Ovary (tissue), 9 donors: ENCODE measurements around the gene ENOX1. TPM values are rescaled to one million over a fixed set of nuclear protein-coding genes. Genes with fewer than 3 reads are reported as not detected.

Source experiments
- DNase-seq, 5 donors: peaks; one replicate each; pipeline ENCODE4 v3.0.0-alpha.2; 2019 to 2020
- H3K27ac ChIP-seq, 2 donors: fragments of 200-600 bp; one replicate each; pipeline versions ENCODE4 v1.5.1 to v1.8.0; 2019 to 2022
- H3K27me3 ChIP-seq: fragments of 200-600 bp; one replicate; pipeline ENCODE4 v1.8.0; 2022
- H3K36me3 ChIP-seq: fragments of 200-600 bp; sonication (generic); one replicate; pipeline ENCODE4 v1.5.1; 2019
- H3K4me1 ChIP-seq: one replicate; pipeline ENCODE4 v1.8.1; 2013; ENCODE audit warnings: mild to moderate bottlenecking, moderate library complexity; ENCODE audit not compliant: insufficient read depth
- H3K4me3 ChIP-seq: fragments of 200-600 bp; sonication (generic); one replicate; pipeline ENCODE4 v1.5.1; 2017
- H3K9me3 ChIP-seq, 2 donors: fragments of 200-600 bp in 1 of 2; sonication (generic) in 1 of 2; one replicate each; pipeline versions ENCODE4 v1.5.1 to v1.8.1; 2013 to 2019; ENCODE audit warnings: mild to moderate bottlenecking in 1 of 2, moderate library complexity in 1 of 2
- CTCF ChIP-seq, 3 donors: fragments of 450-650 bp in 2 of 3; fragments of 200-600 bp in 1 of 3; IDR thresholded peaks; one replicate each; pipeline versions ENCODE4 v1.5.1 to v1.8.0; 2016 to 2022; ENCODE audit warnings: antibody characterized with exemption in 3 of 3, mild to moderate bottlenecking in 1 of 3
- EP300 ChIP-seq: sonication (generic); formaldehyde crosslinking; IDR thresholded peaks from one replicate; pipeline ENCODE4 v1.6.1; 2017; ENCODE audit warnings: antibody characterized with exemption
- POLR2A ChIP-seq: fragments of 450-650 bp; IDR thresholded peaks from one replicate; pipeline ENCODE4 v1.6.1; 2017; ENCODE audit warnings: antibody characterized with exemption, mild to moderate bottlenecking, moderate library complexity
- WGBS, 3 donors: extraction: QIAGEN DNeasy Blood & Tissue Kit in 1 of 3; methylation state at CpG; one replicate each; pipeline versions ENCODE4 v1.1.5 to v1.1.7; 2013 to 2017; 5-methylcytosine and 5-hydroxymethylcytosine counted together
- intact Hi-C, 4 donors: fragments of 100-400 bp; cut with DNase I; formaldehyde crosslinking; loops; one replicate each; pipeline versions ENCODE4 v1.11.0 to v1.15.1; 2022 to 2023
- polyA plus RNA-seq, 2 donors: library from polyadenylated mRNA; stranded (reverse); fragments of 200-250 nt in 1 of 2; fragments of 350-450 nt in 1 of 2; fragmentation: Illumina TruSeq in 1 of 2; extraction: RNeasy Lipid Tissue Mini Kit (QIAGEN cat#74804) in 1 of 2; gene quantifications; one replicate each; pipeline ENCODE4 v1.2.3, GENCODE V29; 2013 to 2014
- total RNA-seq, 7 donors: library from RNA; depleted of rRNA in 2 of 7; stranded (reverse); fragments of >200 nt in 2 of 7; fragmentation: NEBNext Ultra II Directional in 3 of 7; extraction: Animal tissue kit (Norgen Biotek cat#: 25700) in 3 of 7; gene quantifications; one replicate each; pipeline versions ENCODE4 v1.1.0 to v1.2.4, GENCODE V29; 2016 to 2023
- donor health status: DM: no; HTN: no; CAD: no; lungs with moderate emphysema.
- donor health status: DM: no; HTN: no; CAD: no.
- donor health status: Bipolar disorder and iron deficiency.
- donor health status: DM: yes; HTN: yes; CAD: no.
- donor health status: DM: no; HTN: no; CAD: no.
- donor health status: DM: yes; HTN: yes; CAD: no.

The ENOX1 gene
- total and polyA plus RNA-seq, 9 donors, result 3.6 to 17.5 (median 7.8) TPM

- TF ChIP-seq CTCF (IDR thresholded peaks at IDR 0.05) (no peak), POLR2A (no peak), EP300 (no peak)
- WGBS, 3 donors, result 73 to 95% (median 79%) methylated on average over 5 of the region's 5 CpGs
- no peaks in the 10 kb centered on the region for H3K36me3 ChIP-seq
- no peak overlapping the region for H3K27ac ChIP-seq
- H3K9me3 ChIP-seq, result no peaks in the 10 kb centered on the region
- H3K4me3 ChIP-seq, result no peak overlapping the region
- no peaks in the 10 kb centered on the region for H3K4me1 ChIP-seq
- DNase-seq, result no peak
- H3K27me3 ChIP-seq, result no peaks in the 10 kb centered on the region
- intact Hi-C loops, result no loop called here
Measured at GRCh38 chr13:43295825-43296564, 490.8 kb downstream of the ENOX1 start.

- Histone ChIP-seq H3K27me3 (no peaks in the 10 kb centered on the region), H3K36me3 (no peaks in the 10 kb centered on the region), H3K4me3 (no peak overlapping the region), H3K27ac (no peak overlapping the region), H3K9me3 (no peaks in the 10 kb centered on the region), H3K4me1 (no peaks in the 10 kb centered on the region)
- DNase-seq, result no peak
- intact Hi-C loops, result no loop called here
- 52 to 90% (median 62%) methylated on average over 2 of the region's 2 CpGs for WGBS, 3 donors
- TF ChIP-seq EP300 (no peak), CTCF (IDR thresholded peaks at IDR 0.05) (no peak), POLR2A (no peak)
Measured at GRCh38 chr13:43295321-43295720, 491.5 kb downstream of the ENOX1 start.

GRCh38 chr13:43294412-43294811 is 492.4 kb downstream of the ENOX1 start:
- Histone ChIP-seq H3K27ac (no peak overlapping the region), H3K4me3 (no peak overlapping the region), H3K36me3 (no peaks in the 10 kb centered on the region), H3K4me1 (no peaks in the 10 kb centered on the region), H3K9me3 (no peaks in the 10 kb centered on the region), H3K27me3 (no peaks in the 10 kb centered on the region)
- intact Hi-C loops, result no loop called here
- TF ChIP-seq POLR2A, result no peak
- WGBS, 3 donors, result 73 to 78% (median 74%) methylated on average over 4 of the region's 4 CpGs
- DNase-seq, result no peak

GRCh38 chr13:43293986-43294385 is 492.8 kb downstream of the ENOX1 start:
- intact Hi-C loops, result no loop called here
- Histone ChIP-seq H3K36me3 (no peaks in the 10 kb centered on the region), H3K4me1 (no peaks in the 10 kb centered on the region), H3K4me3 (no peak overlapping the region), H3K27me3 (no peaks in the 10 kb centered on the region), H3K27ac (no peak overlapping the region), H3K9me3 (no peaks in the 10 kb centered on the region)
- DNase-seq, result no peak
- TF ChIP-seq EP300 (no peak), CTCF (IDR thresholded peaks at IDR 0.05) (no peak), POLR2A (no peak)
- 78 to 87% (median 78%) methylated on average over 3 of the region's 3 CpGs for WGBS, 3 donors

- Histone ChIP-seq H3K9me3 (no peaks in the 10 kb centered on the region), H3K4me3 (no peak overlapping the region), H3K4me1 (no peaks in the 10 kb centered on the region), H3K27ac (no peak overlapping the region), H3K36me3 (no peaks in the 10 kb centered on the region), H3K27me3 (no peaks in the 10 kb centered on the region)
- no peak for TF ChIP-seq EP300
- no peak for TF ChIP-seq CTCF (IDR thresholded peaks at IDR 0.05)
- TF ChIP-seq POLR2A, result no peak
- intact Hi-C loops, result no loop called here
- DNase-seq, result no peak
- WGBS, 3 donors, result 87 to 96% (median 89%) methylated on average over 1 of the region's 1 CpG
Measured at GRCh38 chr13:43293561-43293960, 493.2 kb downstream of the ENOX1 start.
